Measurements from ENCODE around the gene HS1BP3.

The HS1BP3 gene

GRCh38 chr2:20666005-20666303 is 15.1 kb upstream of the HS1BP3 start:
- Histone ChIP-seq H3K4me3 (ENCODE audit: control insufficient read depth in 1 of 7, extremely low read depth in 1 of 7, insufficient read depth in 4 of 7, low read depth in 2 of 7, low read length in 6 of 7) (peak overlapping the region; percentile 15 to 66 (median 51)), H3K36me3 (ENCODE audit: control insufficient read depth in 4 of 4, insufficient read depth in 4 of 4, low read length in 3 of 4) (no peaks in the 10 kb centered on the region), H3K27ac (ENCODE audit: insufficient read depth in 1 of 2, low read depth in 1 of 2, low read length in 2 of 2, poor library complexity in 1 of 2, severe bottlenecking in 2 of 2) (no peak overlapping the region), H3K27me3 (replicated peaks in 2 of 5; ENCODE audit: control insufficient read depth in 4 of 5, insufficient read depth in 5 of 5, low read length in 4 of 5) (peaks cover 3 to 92% (median 57%) of the 10 kb centered on the region in 5 experiments), H3K4me1 (ENCODE audit: control extremely low read depth in 1 of 4, control insufficient read depth in 4 of 4, insufficient read depth in 4 of 4, low read length in 3 of 4) (peaks cover 0 to 35% (median 30%) of the 10 kb centered on the region in 4 experiments), H3K9me3 (ENCODE audit: control extremely low read depth in 1 of 5, control insufficient read depth in 4 of 5, insufficient read depth in 2 of 5, low read depth in 1 of 5, low read length in 4 of 5) (no peaks in the 10 kb centered on the region)
- peak in 1 of 3 donors; percentile 45 for DNase-seq
- ChIA-PET CTCF (interaction anchor here (0.8 to 8.1 kb wide), 7 partner anchors 9 to 650 kb away, joined by 3 to 115 read pairs (median 4); no protein-coding TSS in a partner anchor), POLR2A (no interaction called here)
- WGBS (ENCODE audit: insufficient coverage): 2% methylated on average over 21 of the region's 34 CpGs

GRCh38 chr2:20665243-20666004 is 14.5 kb upstream of the HS1BP3 start:
- no peak overlapping the region for H3K27ac ChIP-seq (ENCODE audit: insufficient read depth in 1 of 2, low read depth in 1 of 2, low read length in 2 of 2, poor library complexity in 1 of 2, severe bottlenecking in 2 of 2)
- WGBS (ENCODE audit: insufficient coverage): 3% methylated on average over 44 of the region's 49 CpGs
- DNase-seq: peak in 2 of 3 donors; percentile 33 to 41
- peaks cover 0 to 34% (median 29%) of the 10 kb centered on the region in 4 experiments for H3K4me1 ChIP-seq (ENCODE audit: control extremely low read depth in 1 of 4, control insufficient read depth in 4 of 4, insufficient read depth in 4 of 4, low read length in 3 of 4)
- CTCF ChIA-PET: interaction anchor here (0.8 to 8.1 kb wide), 7 partner anchors 10 to 651 kb away, joined by 3 to 115 read pairs (median 4); no protein-coding TSS in a partner anchor
- POLR2A ChIA-PET: no interaction called here
- no peaks in the 10 kb centered on the region for H3K36me3 ChIP-seq (ENCODE audit: control insufficient read depth in 4 of 4, insufficient read depth in 4 of 4, low read length in 3 of 4)
- no peaks in the 10 kb centered on the region for H3K9me3 ChIP-seq (ENCODE audit: control extremely low read depth in 1 of 5, control insufficient read depth in 4 of 5, insufficient read depth in 2 of 5, low read depth in 1 of 5, low read length in 4 of 5)
- H3K27me3 ChIP-seq (replicated peaks in 2 of 5; ENCODE audit: control insufficient read depth in 4 of 5, insufficient read depth in 5 of 5, low read length in 4 of 5): peaks cover 3 to 91% (median 58%) of the 10 kb centered on the region in 5 experiments
- peak overlapping the region in 6 of 7 experiments; percentile 15 to 66 (median 57) for H3K4me3 ChIP-seq (ENCODE audit: control insufficient read depth in 1 of 7, extremely low read depth in 1 of 7, insufficient read depth in 4 of 7, low read depth in 2 of 7, low read length in 6 of 7)

DNA sequence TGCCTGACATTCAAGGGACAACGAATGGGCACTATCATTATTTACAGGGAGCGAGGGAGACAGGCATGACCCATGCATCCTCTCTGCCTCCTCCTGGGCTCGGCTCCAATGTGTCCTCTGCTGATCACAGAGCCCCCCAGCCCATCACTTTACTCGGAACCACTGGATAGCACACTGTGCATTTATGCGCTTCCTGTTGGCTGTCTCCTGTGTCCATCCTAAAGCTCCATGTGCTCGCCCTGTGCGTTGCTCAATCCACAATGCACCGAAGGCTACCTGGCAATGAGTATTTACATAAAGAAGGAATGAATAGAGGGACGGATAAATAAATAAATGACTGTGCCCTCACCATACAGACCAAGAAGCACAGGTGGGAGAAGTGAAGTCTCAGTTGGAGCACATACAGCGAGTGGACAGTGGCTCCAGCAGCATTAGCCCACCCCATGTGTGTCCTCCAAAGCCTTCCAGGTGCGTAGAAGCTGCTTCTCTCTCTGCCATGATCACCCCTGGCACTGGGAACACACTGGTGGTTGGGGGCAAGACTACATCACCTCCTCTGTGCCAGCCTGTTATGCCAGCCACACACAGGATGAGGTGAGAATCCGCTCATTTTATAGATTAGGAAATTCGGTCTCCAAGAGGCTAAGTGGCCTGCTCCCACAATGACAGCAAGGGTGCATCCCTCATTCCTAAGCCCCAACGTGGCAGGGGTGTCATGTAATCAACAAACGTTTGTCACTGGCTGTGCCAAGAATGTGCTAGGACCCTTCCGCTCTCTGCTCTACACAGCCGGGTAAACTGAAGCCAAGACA is 13.7 kb upstream of the HS1BP3 start:
- Histone ChIP-seq H3K4me1 (ENCODE audit: control extremely low read depth in 1 of 4, control insufficient read depth in 4 of 4, insufficient read depth in 4 of 4, low read length in 3 of 4) (peaks cover 0 to 34% (median 23%) of the 10 kb centered on the region in 4 experiments), H3K27ac (ENCODE audit: insufficient read depth in 1 of 2, low read depth in 1 of 2, low read length in 2 of 2, poor library complexity in 1 of 2, severe bottlenecking in 2 of 2) (no peak overlapping the region), H3K27me3 (replicated peaks in 2 of 5; ENCODE audit: control insufficient read depth in 4 of 5, insufficient read depth in 5 of 5, low read length in 4 of 5) (peaks cover 3 to 85% (median 59%) of the 10 kb centered on the region in 5 experiments), H3K36me3 (ENCODE audit: control insufficient read depth in 4 of 4, insufficient read depth in 4 of 4, low read length in 3 of 4) (no peaks in the 10 kb centered on the region), H3K4me3 (ENCODE audit: control insufficient read depth in 1 of 7, extremely low read depth in 1 of 7, insufficient read depth in 4 of 7, low read depth in 2 of 7, low read length in 6 of 7) (peak overlapping the region in 2 of 7 experiments; percentile 63 to 66), H3K9me3 (ENCODE audit: control extremely low read depth in 1 of 5, control insufficient read depth in 4 of 5, insufficient read depth in 2 of 5, low read depth in 1 of 5, low read length in 4 of 5) (no peaks in the 10 kb centered on the region)
- ChIA-PET CTCF (interaction anchor here (0.7 to 8.1 kb wide), 6 partner anchors 10 to 295 kb away, joined by 4 to 115 read pairs (median 29); partner anchors contain the start of gene HS1BP3), POLR2A (no interaction called here)
- DNase-seq: no peak
- WGBS (ENCODE audit: insufficient coverage): 41% methylated on average over 13 of the region's 17 CpGs

DNA sequence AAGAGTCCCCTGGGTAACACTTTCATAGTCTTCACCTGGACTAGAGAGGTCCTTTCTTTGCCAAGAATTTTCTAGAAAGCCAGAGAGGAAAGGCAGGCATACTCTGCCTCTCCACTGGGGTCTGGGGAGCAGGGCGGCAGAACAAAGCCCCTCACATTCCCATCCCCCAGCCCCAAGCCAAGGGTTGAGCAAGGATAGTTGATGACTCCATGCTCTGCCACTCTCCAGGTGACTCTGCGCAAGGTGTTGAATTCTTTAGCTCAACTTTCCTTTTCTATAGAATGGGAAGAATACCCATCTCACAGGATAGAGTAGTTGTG is 13.1 kb upstream of the HS1BP3 start:
- 100% methylated on average over 1 of the region's 2 CpGs for WGBS (ENCODE audit: insufficient coverage)
- H3K36me3 ChIP-seq (ENCODE audit: control insufficient read depth in 4 of 4, insufficient read depth in 4 of 4, low read length in 3 of 4): no peaks in the 10 kb centered on the region
- H3K27me3 ChIP-seq (replicated peaks in 2 of 5; ENCODE audit: control insufficient read depth in 4 of 5, insufficient read depth in 5 of 5, low read length in 4 of 5): peaks cover 3 to 79% (median 58%) of the 10 kb centered on the region in 5 experiments
- no peaks in the 10 kb centered on the region for H3K9me3 ChIP-seq (ENCODE audit: control extremely low read depth in 1 of 5, control insufficient read depth in 4 of 5, insufficient read depth in 2 of 5, low read depth in 1 of 5, low read length in 4 of 5)
- H3K4me3 ChIP-seq (ENCODE audit: control insufficient read depth in 1 of 7, extremely low read depth in 1 of 7, insufficient read depth in 4 of 7, low read depth in 2 of 7, low read length in 6 of 7): no peak overlapping the region
- CTCF ChIA-PET: interaction anchor here (0.7 to 8.1 kb wide), 9 partner anchors 12 to 653 kb away, joined by 3 to 115 read pairs (median 4); partner anchors contain the start of gene HS1BP3
- H3K27ac ChIP-seq (ENCODE audit: insufficient read depth in 1 of 2, low read depth in 1 of 2, low read length in 2 of 2, poor library complexity in 1 of 2, severe bottlenecking in 2 of 2): no peak overlapping the region
- no peak for DNase-seq
- peaks cover 0 to 34% (median 19%) of the 10 kb centered on the region in 4 experiments for H3K4me1 ChIP-seq (ENCODE audit: control extremely low read depth in 1 of 4, control insufficient read depth in 4 of 4, insufficient read depth in 4 of 4, low read length in 3 of 4)
- POLR2A ChIA-PET: no interaction called here

DNA sequence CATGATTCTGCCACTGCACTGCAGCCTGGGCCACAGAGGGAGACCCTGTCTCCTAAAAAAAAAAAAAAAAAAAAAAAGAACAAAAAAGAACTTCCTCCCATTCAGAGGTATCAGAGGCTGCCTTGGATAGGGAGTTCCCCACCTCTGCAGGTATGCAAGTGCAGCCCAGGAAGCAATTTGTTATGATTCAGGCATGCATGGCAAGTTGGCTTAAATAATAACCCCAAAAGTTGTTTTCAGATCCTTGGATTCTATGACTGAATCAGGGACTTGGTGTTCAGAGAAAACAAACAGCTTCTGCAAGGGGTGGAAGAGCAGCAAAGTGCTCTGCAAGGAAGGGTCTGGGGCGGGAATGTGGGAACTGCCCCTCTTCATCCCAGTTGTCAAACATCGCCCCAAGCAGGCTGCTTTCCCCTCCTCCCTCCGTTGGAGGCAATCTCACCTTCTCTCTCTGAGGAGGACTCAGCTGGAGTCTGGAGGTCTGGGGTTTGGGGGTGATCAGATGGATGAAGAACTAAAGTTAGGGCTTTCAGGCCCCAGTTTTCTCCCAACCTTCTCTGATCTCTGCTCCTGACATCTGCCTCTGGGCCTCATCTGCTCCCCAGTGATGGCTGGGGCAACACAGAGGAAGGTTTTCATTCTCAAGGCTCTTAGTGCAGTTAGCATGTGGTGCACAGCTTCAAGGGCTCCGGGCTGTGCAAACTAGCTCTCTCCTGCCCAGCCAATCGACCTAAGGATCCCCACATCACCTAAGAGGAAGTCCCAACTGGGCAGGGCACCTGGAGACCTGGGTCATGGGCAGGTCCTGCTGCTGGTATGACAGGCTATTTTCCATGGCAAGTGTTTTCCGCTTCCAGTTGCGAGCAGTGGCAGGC is 12.5 kb upstream of the HS1BP3 start:
- ChIA-PET CTCF (interaction anchor here (0.8 to 8.1 kb wide), 12 partner anchors 8 to 654 kb away, joined by 3 to 115 read pairs (median 4); partner anchors contain the start of gene HS1BP3), POLR2A (no interaction called here)
- WGBS (ENCODE audit: insufficient coverage): 65% methylated on average over 5 of the region's 7 CpGs

DNA sequence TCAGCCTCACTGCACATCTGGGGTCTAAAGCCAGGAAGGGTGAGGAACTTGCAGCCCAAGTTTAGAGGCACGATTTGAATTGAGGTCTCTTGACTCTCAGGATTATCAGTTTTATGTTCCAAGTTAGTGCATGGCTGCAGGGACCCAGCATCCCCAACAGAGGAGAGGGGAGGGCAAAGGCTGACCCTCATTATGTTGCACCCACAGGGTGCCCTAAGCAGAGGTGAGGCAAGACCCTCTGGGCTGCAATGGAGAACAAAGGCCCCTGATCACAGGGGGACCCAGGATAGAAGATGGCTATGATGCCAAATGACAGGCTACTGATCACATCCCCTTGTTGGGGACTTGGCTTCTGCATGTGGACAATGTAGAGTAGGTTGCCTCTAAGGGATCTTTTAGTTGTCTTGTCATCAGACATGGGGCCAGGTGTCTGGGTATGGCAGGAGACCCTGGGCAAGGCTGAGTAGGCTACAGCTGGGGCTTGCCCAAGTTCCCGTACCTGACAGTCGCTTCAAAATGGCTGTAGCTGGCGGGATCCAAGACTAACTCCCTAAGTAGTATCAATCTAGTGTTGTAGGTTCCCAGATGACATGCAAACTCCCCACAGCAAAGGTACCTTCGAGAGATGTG is 11.5 kb upstream of the HS1BP3 start:
- no peak overlapping the region for H3K27ac ChIP-seq (ENCODE audit: insufficient read depth in 1 of 2, low read depth in 1 of 2, low read length in 2 of 2, poor library complexity in 1 of 2, severe bottlenecking in 2 of 2)
- 85% methylated on average over 3 of the region's 5 CpGs for WGBS (ENCODE audit: insufficient coverage)
- DNase-seq: no peak
- no peaks in the 10 kb centered on the region for H3K36me3 ChIP-seq (ENCODE audit: control insufficient read depth in 4 of 4, insufficient read depth in 4 of 4, low read length in 3 of 4)
- peaks cover 0 to 20% (median 16%) of the 10 kb centered on the region in 4 experiments for H3K4me1 ChIP-seq (ENCODE audit: control extremely low read depth in 1 of 4, control insufficient read depth in 4 of 4, insufficient read depth in 4 of 4, low read length in 3 of 4)
- H3K4me3 ChIP-seq (ENCODE audit: control insufficient read depth in 1 of 7, extremely low read depth in 1 of 7, insufficient read depth in 4 of 7, low read depth in 2 of 7, low read length in 6 of 7): no peak overlapping the region
- POLR2A ChIA-PET: no interaction called here
- CTCF ChIA-PET: interaction anchor here (1.0 to 8.1 kb wide), 23 partner anchors 7 to 503 kb away, joined by 3 to 115 read pairs (median 5); partner anchors contain the start of genes HS1BP3 and RHOB
- no peaks in the 10 kb centered on the region for H3K9me3 ChIP-seq (ENCODE audit: control extremely low read depth in 1 of 5, control insufficient read depth in 4 of 5, insufficient read depth in 2 of 5, low read depth in 1 of 5, low read length in 4 of 5)
- peaks cover 3 to 63% (median 43%) of the 10 kb centered on the region in 5 experiments for H3K27me3 ChIP-seq (replicated peaks in 2 of 5; ENCODE audit: control insufficient read depth in 4 of 5, insufficient read depth in 5 of 5, low read length in 4 of 5)

More for the DNA sequence above, 12.5 kb upstream of the HS1BP3 start:
- H3K27ac ChIP-seq (ENCODE audit: insufficient read depth in 1 of 2, low read depth in 1 of 2, low read length in 2 of 2, poor library complexity in 1 of 2, severe bottlenecking in 2 of 2): no peak overlapping the region
- peaks cover 3 to 73% (median 53%) of the 10 kb centered on the region in 5 experiments for H3K27me3 ChIP-seq (replicated peaks in 2 of 5; ENCODE audit: control insufficient read depth in 4 of 5, insufficient read depth in 5 of 5, low read length in 4 of 5)
- peaks cover 0 to 29% (median 19%) of the 10 kb centered on the region in 4 experiments for H3K4me1 ChIP-seq (ENCODE audit: control extremely low read depth in 1 of 4, control insufficient read depth in 4 of 4, insufficient read depth in 4 of 4, low read length in 3 of 4)
- DNase-seq: no peak
- no peak overlapping the region for H3K4me3 ChIP-seq (ENCODE audit: control insufficient read depth in 1 of 7, extremely low read depth in 1 of 7, insufficient read depth in 4 of 7, low read depth in 2 of 7, low read length in 6 of 7)
- no peaks in the 10 kb centered on the region for H3K36me3 ChIP-seq (ENCODE audit: control insufficient read depth in 4 of 4, insufficient read depth in 4 of 4, low read length in 3 of 4)
- no peaks in the 10 kb centered on the region for H3K9me3 ChIP-seq (ENCODE audit: control extremely low read depth in 1 of 5, control insufficient read depth in 4 of 5, insufficient read depth in 2 of 5, low read depth in 1 of 5, low read length in 4 of 5)

Measured in common myeloid progenitor, CD34-positive (primary cell).